GM12891 (cell line): ENCODE results near the gene SATB2.

Experiments
- PAX5 ChIP-seq: IDR thresholded peaks from 2 replicates; pipeline ENCODE4 v1.6.1; 2011; ENCODE audit warnings: low read length, moderate library complexity, mild to moderate bottlenecking; ENCODE audit not compliant: insufficient read depth, severe bottlenecking
- POLR2A ChIP-seq: IDR thresholded peaks from 2 replicates; pipeline ENCODE4 v1.6.1; 2011; ENCODE audit warnings: low read depth, low read length, control low read depth
- POLR2AphosphoS5 ChIP-seq: IDR thresholded peaks from 2 replicates; pipeline ENCODE4 v1.6.1; 2011; ENCODE audit warnings: low read depth, low read length, control low read depth
- SPI1 ChIP-seq: IDR thresholded peaks from 2 replicates; pipeline ENCODE4 v1.6.1; 2011; ENCODE audit warnings: low read depth, low read length, control low read depth
- TAF1 ChIP-seq: IDR thresholded peaks from 2 replicates; pipeline ENCODE4 v1.6.1; 2011; ENCODE audit warnings: low read depth, low read length, control low read depth

DNA sequence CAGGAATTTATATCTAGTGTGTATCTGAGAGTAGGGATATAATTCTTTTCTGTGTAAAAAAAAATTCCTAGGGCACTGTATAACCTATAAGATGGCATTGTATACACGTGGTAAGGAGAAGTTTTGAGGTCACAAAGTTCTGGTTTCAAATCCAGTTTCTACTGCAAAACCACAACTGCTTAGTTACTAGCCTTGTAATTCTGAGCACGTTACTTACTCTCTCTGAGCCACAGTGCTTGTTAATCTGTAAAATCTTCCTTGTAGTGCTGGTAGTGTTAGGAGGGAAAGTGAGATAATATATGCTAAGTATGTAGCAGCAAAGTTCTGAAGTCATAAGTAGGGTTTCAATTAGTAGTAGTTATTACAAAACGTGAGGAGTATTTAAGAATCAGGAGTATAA is 175.4 kb downstream of the SATB2 start:
- TF ChIP-seq POLR2A = no peak
- no peak for TF ChIP-seq TAF1
- no peak for TF ChIP-seq POLR2AphosphoS5
- no peak for TF ChIP-seq SPI1
- TF ChIP-seq PAX5 = no peak
